Stomach (tissue), 9 donors: Measurements from ENCODE around the gene PDSS2. TPM values are rescaled to one million over a fixed set of nuclear protein-coding genes. Genes with fewer than 3 reads are reported as not detected.

Experiments
- DNase-seq, 2 donors: peaks; one replicate each; pipeline versions ENCODE4 v3.0.0 to v3.0.0-alpha.2; 2013 to 2019
- H3K27ac ChIP-seq, 5 donors: fragments of 200-600 bp in 4 of 5; sonication (generic) in 4 of 5; one replicate each; pipeline ENCODE4 v1.5.1; 2013 to 2019; ENCODE audit warnings: mild to moderate bottlenecking in 1 of 5, moderate library complexity in 1 of 5
- H3K27me3 ChIP-seq, 3 donors: fragments of 200-600 bp; sonication (generic); one replicate each; pipeline ENCODE4 v1.5.1; 2017 to 2019; ENCODE audit warnings: mixed run types in 1 of 3
- H3K36me3 ChIP-seq, 4 donors: fragments of 200-600 bp; sonication (generic); 1 replicate in 3 of 4; 2 replicates in 1 of 4; pipeline ENCODE4 v1.5.1; 2016 to 2019
- H3K4me1 ChIP-seq, 4 donors: fragments of 200-600 bp; sonication (generic); one replicate each; pipeline ENCODE4 v1.5.1; 2016 to 2019
- H3K4me3 ChIP-seq, 4 donors: fragments of 200-600 bp; sonication (generic) in 3 of 4; one replicate each; pipeline ENCODE4 v1.5.1; 2016 to 2019; ENCODE audit warnings: mild to moderate bottlenecking in 1 of 4
- H3K9me3 ChIP-seq, 4 donors: fragments of 200-600 bp; sonication (generic); one replicate each; pipeline ENCODE4 v1.5.1; 2016 to 2019
- EP300 ChIP-seq: sonication (generic); formaldehyde crosslinking; IDR thresholded peaks from one replicate; pipeline ENCODE4 v1.6.1; 2017; ENCODE audit warnings: antibody characterized with exemption
- POLR2A ChIP-seq, 4 donors: fragments of 450-650 bp; IDR thresholded peaks; one replicate each; pipeline ENCODE4 v1.6.1; 2016; ENCODE audit warnings: antibody characterized with exemption in 4 of 4, control low read depth in 2 of 4, mild to moderate bottlenecking in 1 of 4, moderate library complexity in 1 of 4
- POLR2AphosphoS5 ChIP-seq, 3 donors: sonication (generic); formaldehyde crosslinking; IDR thresholded peaks; one replicate each; pipeline ENCODE4 v1.6.1; 2016; ENCODE audit warnings: antibody characterized with exemption in 3 of 3
- WGBS, 5 donors: extraction: QIAGEN DNeasy Blood & Tissue Kit in 3 of 5; methylation state at CpG; one replicate each; pipeline versions ENCODE4 v1.1.5 to v1.1.7; 2013 to 2018; 5-methylcytosine and 5-hydroxymethylcytosine counted together
- intact Hi-C: fragments of 100-400 bp; cut with DNase I; formaldehyde crosslinking; loops from one replicate; pipeline ENCODE4 v1.15.1; 2023; ENCODE audit warnings: low total_unique reads
- polyA plus RNA-seq, 3 donors: library from polyadenylated mRNA; stranded (reverse); fragments of 200-250 nt; gene quantifications; one replicate each; pipeline ENCODE4 v1.2.3, GENCODE V29; 2013
- total RNA-seq, 5 donors: library from RNA; depleted of rRNA; stranded (reverse); fragments of >200 nt; gene quantifications; one replicate each; pipeline versions ENCODE4 v1.1.0 to v1.2.3, GENCODE V29; 2014 to 2016
- TF ChIP-seq, protein P1 (sequence below), 7 experiments: fragments of 450-650 bp in 4 of 7; fragments of 200-600 bp in 3 of 7; sonication (generic) in 3 of 7; IDR thresholded peaks; one replicate each; pipeline ENCODE4 v1.5.1; 2016 to 2019; ENCODE audit warnings: antibody characterized with exemption in 7 of 7, control low read depth in 2 of 7, mild to moderate bottlenecking in 1 of 7
- donor health status: healthy with polysubstance abuse.
- donor health status: Bipolar disorder and iron deficiency.
- donor health status: healthy.

The PDSS2 gene
- total and polyA plus RNA-seq, 8 donors, result 4.5 to 26.1 (median 9.8) TPM; not detected in 1

DNA sequence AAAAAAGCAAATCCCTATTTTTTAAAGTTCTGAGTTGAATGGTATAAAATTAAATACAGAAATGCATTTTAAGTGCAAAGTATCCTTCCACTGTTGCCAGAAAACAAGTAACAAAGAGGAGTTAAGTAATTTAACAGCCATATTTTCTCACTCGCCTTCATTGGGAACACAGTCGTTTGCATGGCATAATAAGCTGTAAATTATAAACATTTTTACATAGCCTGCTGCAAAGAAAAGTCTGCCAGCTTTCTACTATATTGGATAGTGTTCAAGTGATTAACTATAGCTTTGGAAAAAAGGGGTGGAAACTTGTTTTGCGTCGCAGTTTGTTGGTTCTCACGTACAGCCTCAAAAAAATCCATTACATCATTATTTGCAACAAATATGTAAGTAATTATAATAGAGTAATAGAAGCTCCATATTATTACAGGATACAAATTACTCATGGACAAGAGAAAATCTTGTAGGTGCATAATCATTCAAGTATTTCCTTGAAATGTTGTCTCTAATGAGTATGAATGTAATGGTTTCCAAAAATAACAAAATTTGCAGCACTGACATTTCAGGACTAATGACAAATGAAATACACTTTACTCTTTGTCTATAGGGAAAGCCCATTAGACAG is 139.3 kb downstream of the PDSS2 start:
- Histone ChIP-seq H3K4me1 (peaks cover 0 to 13% (median 2%) of the 10 kb centered on the region in 4 donors), H3K9me3 (no peaks in the 10 kb centered on the region), H3K27me3 (no peaks in the 10 kb centered on the region), H3K36me3 (no peaks in the 10 kb centered on the region), H3K27ac (no peak overlapping the region), H3K4me3 (no peak overlapping the region)
- WGBS, 5 donors, result 52 to 64% (median 53%) methylated on average over 5 of the region's 5 CpGs
- TF ChIP-seq POLR2A (IDR thresholded peaks at IDR 0.05), result no peak
- TF ChIP-seq, protein P1, sequence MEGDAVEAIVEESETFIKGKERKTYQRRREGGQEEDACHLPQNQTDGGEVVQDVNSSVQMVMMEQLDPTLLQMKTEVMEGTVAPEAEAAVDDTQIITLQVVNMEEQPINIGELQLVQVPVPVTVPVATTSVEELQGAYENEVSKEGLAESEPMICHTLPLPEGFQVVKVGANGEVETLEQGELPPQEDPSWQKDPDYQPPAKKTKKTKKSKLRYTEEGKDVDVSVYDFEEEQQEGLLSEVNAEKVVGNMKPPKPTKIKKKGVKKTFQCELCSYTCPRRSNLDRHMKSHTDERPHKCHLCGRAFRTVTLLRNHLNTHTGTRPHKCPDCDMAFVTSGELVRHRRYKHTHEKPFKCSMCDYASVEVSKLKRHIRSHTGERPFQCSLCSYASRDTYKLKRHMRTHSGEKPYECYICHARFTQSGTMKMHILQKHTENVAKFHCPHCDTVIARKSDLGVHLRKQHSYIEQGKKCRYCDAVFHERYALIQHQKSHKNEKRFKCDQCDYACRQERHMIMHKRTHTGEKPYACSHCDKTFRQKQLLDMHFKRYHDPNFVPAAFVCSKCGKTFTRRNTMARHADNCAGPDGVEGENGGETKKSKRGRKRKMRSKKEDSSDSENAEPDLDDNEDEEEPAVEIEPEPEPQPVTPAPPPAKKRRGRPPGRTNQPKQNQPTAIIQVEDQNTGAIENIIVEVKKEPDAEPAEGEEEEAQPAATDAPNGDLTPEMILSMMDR (IDR thresholded peaks at IDR 0.05), result no peak
- no peak for TF ChIP-seq EP300
- TF ChIP-seq POLR2AphosphoS5 (IDR thresholded peaks at IDR 0.05), result no peak
- DNase-seq, result no peak
- intact Hi-C loops, result no loop called here

DNA sequence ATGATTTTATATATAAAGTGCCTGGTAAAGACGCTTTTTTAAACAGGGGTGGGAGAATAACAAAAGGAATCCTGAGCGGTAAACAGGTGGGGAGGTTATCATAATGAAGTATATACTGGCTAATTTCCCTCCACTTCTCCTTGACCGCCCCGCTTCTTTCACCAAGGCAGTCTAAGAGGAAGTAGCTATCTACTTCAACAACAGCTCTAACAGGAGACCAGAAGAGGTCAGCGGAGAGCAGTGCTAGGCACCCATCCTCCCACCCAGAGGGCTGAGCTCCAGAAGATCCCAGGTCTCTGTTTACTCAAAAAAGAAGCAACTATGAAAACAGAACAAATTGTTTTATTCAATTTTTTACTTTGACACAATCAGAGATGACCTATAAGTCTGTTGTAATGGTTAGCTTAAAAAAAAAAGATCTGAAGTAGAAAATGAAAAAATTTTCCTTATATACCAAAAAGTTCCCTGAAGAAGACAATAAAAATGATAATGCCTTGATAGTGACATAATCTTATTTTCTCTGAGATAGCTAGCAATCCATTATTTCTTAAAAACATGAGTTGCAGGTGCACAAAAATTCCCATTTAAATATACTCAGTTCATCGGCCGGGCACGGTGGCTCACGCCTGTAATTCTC is 141.1 kb downstream of the PDSS2 start:
- intact Hi-C loops, result no loop called here
- Histone ChIP-seq H3K9me3 (no peaks in the 10 kb centered on the region), H3K4me1 (peaks cover 0 to 25% (median 7%) of the 10 kb centered on the region in 4 donors), H3K27me3 (no peaks in the 10 kb centered on the region), H3K27ac (no peak overlapping the region), H3K4me3 (no peak overlapping the region), H3K36me3 (no peaks in the 10 kb centered on the region)
- DNase-seq, result peak; percentile 51 to 84
- no peak for TF ChIP-seq POLR2A (IDR thresholded peaks at IDR 0.05)
- TF ChIP-seq, protein P1 (IDR thresholded peaks at IDR 0.05), result peak in 2 of 7 experiments; percentile 26 to 31
- peak in 1 of 3 donors; percentile 28 for TF ChIP-seq POLR2AphosphoS5 (IDR thresholded peaks at IDR 0.05)
- WGBS, 5 donors, result 51 to 60% (median 55%) methylated on average over 9 of the region's 9 CpGs

DNA sequence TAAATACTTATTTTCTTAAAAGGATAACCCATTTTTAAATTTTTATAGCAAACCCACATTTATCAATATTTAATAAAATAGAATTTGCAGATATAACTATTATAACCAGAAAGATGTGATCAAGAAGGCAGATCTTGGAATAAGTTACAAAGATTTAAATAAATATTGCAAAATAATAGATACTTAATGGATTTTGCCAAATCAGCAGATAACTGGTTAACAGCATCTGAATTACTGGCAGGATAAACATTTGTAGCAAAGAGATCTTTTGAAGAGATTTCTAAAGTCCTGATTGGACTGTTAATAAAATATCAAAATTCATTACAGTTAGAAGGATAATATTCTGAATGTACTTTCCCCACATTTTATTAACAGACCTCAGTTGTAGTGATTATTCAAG is 144.2 kb downstream of the PDSS2 start:
- Histone ChIP-seq H3K27ac (no peak overlapping the region), H3K4me1 (peaks cover 0 to 32% (median 10%) of the 10 kb centered on the region in 4 donors), H3K27me3 (no peaks in the 10 kb centered on the region), H3K4me3 (no peak overlapping the region), H3K9me3 (no peaks in the 10 kb centered on the region), H3K36me3 (no peaks in the 10 kb centered on the region)
- TF ChIP-seq EP300 (no peak), POLR2A (IDR thresholded peaks at IDR 0.05) (no peak)
- intact Hi-C loops, result no loop called here
- DNase-seq, result no peak

DNA sequence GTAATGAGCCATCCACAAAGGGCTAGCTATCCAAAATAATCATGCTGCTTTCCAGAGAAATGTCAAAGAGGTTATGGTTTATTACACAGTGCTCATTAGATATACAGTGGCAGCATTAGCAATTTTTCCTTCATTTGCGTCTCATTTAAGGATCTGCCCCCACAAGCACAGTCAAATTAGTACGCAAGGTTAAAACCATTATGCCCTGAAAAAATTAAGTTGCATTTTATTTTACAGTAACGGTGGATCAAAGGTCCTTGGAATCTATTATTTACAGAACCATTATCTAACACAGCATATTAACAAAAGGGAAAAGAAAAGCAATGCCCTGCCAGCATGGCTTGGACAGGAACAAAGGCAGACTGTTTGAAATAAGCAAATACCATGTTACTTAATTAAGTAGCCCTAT is 144.8 kb downstream of the PDSS2 start:
- peaks cover 0 to 32% (median 10%) of the 10 kb centered on the region in 4 donors for H3K4me1 ChIP-seq

More for the DNA sequence above, 144.8 kb downstream of the PDSS2 start:
- intact Hi-C loops, result no loop called here
- H3K9me3 ChIP-seq, result no peaks in the 10 kb centered on the region
- H3K27ac ChIP-seq, result no peak overlapping the region
- no peaks in the 10 kb centered on the region for H3K36me3 ChIP-seq
- H3K27me3 ChIP-seq, result no peaks in the 10 kb centered on the region
- 29 to 51% (median 36%) methylated on average over 3 of the region's 3 CpGs for WGBS, 5 donors
- TF ChIP-seq, protein P1 (IDR thresholded peaks at IDR 0.05), result no peak
- TF ChIP-seq POLR2A (IDR thresholded peaks at IDR 0.05), result no peak
- no peak overlapping the region for H3K4me3 ChIP-seq
- peak in 1 of 2 donors; percentile 35 for DNase-seq
